GM12878 (cell line): Measurements from ENCODE around the gene TACR2. TPM values are rescaled to one million over a fixed set of nuclear protein-coding genes. Genes with fewer than 3 reads are reported as not detected.

Experiments
- ATAC-seq: fragments of 200-7000 bp; cut with Tn5 transposase; 3 replicates; pipeline ENCODE4 v1.9.1; 2020; ENCODE audit warnings: mild to moderate bottlenecking, moderate library complexity
- BruUV-seq: library from RNA; stranded (reverse); fragments of 400-500 nt; replicated peaks from 2 replicates; lab custom pipeline; 2021; lab: Mats Ljungman, UMichigan
- CTCF ChIA-PET: fragments of 300-600 bp; sonication (Branson Sonifier 250); formaldehyde crosslinking; extraction: SDS; loops from one replicate; lab custom pipeline; 2021; ENCODE audit warnings: inconsistent platforms; lab: Yijun Ruan, JAX
- POLR2A ChIA-PET: fragments of 350-600 bp; formaldehyde crosslinking; extraction: SDS; loops from one replicate; lab custom pipeline; 2021; ENCODE audit warnings: inconsistent platforms; lab: Charles Lee
- RAD21 ChIA-PET: fragments of 300-600 bp; sonication (Branson Sonifier 250); formaldehyde crosslinking; loops from one replicate; lab custom pipeline; 2023; ENCODE audit warnings: antibody characterized with exemption; ENCODE audit not compliant: unreplicated experiment; lab: Charles Lee
- SMC1A ChIA-PET: fragments of 300-600 bp; sonication (Branson Sonifier 250); formaldehyde crosslinking; loops from one replicate; lab custom pipeline; 2023; ENCODE audit not compliant: unreplicated experiment, uncharacterized antibody; lab: Charles Lee
- DNase-seq: peaks from one replicate; pipeline ENCODE4 v3.0.0-alpha.2; 2011; ENCODE audit warnings: low read depth, low spot score
- FAIRE-seq: peaks from 3 replicates; lab custom pipeline; 2011; peaks lifted over from hg19 to GRCh38; lab: Jason Lieb, UNC
- H2AFZ ChIP-seq: 2 replicates; pipeline ENCODE4 v1.6.0; 2011; ENCODE audit warnings: low read depth, low read length, control low read depth; ENCODE audit not compliant: control insufficient read depth
- H3K27ac ChIP-seq: 2 replicates; pipeline ENCODE4 v1.5.1; 2011; ENCODE audit warnings: control low read depth; ENCODE audit not compliant: control insufficient read depth, insufficient read depth
- H3K27me3 ChIP-seq, 2 experiments: replicated peaks in 1 of 2; 2 replicates each; pipeline versions ENCODE4 v1.6.0 to v1.6.1; 2011; ENCODE audit warnings: low read length in 1 of 2; ENCODE audit not compliant: control insufficient read depth in 2 of 2, insufficient read depth in 2 of 2
- H3K36me3 ChIP-seq, 2 experiments: 2 replicates each; pipeline ENCODE4 v1.5.1; 2011; ENCODE audit warnings: low read length in 1 of 2; ENCODE audit not compliant: control insufficient read depth in 2 of 2, insufficient read depth in 2 of 2
- H3K4me1 ChIP-seq: 2 replicates; pipeline ENCODE4 v1.6.1; 2011; ENCODE audit warnings: mild to moderate bottlenecking, low read length, moderate library complexity, mixed read lengths; ENCODE audit not compliant: control insufficient read depth, insufficient read depth
- H3K4me2 ChIP-seq: 2 replicates; pipeline ENCODE4 v1.6.0; 2011; ENCODE audit warnings: control low read depth; ENCODE audit not compliant: control insufficient read depth, insufficient read depth
- H3K4me3 ChIP-seq: fragments of 200-600 bp; sonication (generic); 2 replicates; pipeline ENCODE4 v1.5.1; 2016
- H3K79me2 ChIP-seq: 2 replicates; pipeline ENCODE4 v1.6.0; 2011; ENCODE audit warnings: low read length; ENCODE audit not compliant: control insufficient read depth, insufficient read depth
- H3K9ac ChIP-seq: 2 replicates; pipeline ENCODE4 v1.8.0; 2011; ENCODE audit warnings: low read length, control low read depth, mixed read lengths; ENCODE audit not compliant: control insufficient read depth, insufficient read depth
- H3K9me3 ChIP-seq: replicated peaks from 3 replicates; pipeline ENCODE4 v1.5.1; 2011; ENCODE audit warnings: mild to moderate bottlenecking, low read length; ENCODE audit not compliant: control insufficient read depth, insufficient read depth
- H4K20me1 ChIP-seq: 2 replicates; pipeline ENCODE4 v1.6.0; 2011; ENCODE audit not compliant: control insufficient read depth, insufficient read depth
- BCL3 ChIP-seq: IDR thresholded peaks from 2 replicates; pipeline ENCODE4 v1.6.1; 2011; ENCODE audit warnings: borderline replicate concordance, low read depth, mild to moderate bottlenecking, moderate library complexity, low read length; ENCODE audit not compliant: insufficient read depth, poor library complexity, severe bottlenecking
- BMI1 ChIP-seq: fragments of 450-650 bp; IDR thresholded peaks from 2 replicates; pipeline ENCODE4 v1.6.1; 2016; ENCODE audit warnings: mild to moderate bottlenecking, moderate library complexity, borderline replicate concordance
- CBX3 ChIP-seq: fragments of 200-600 bp; sonication (generic); IDR thresholded peaks from 2 replicates; pipeline ENCODE4 v1.6.1; 2016; ENCODE audit warnings: low read depth, borderline replicate concordance
- CREB1 ChIP-seq: IDR thresholded peaks from 2 replicates; pipeline ENCODE4 v1.6.1; 2012; ENCODE audit warnings: low read depth, mild to moderate bottlenecking, inconsistent platforms
- IRF3 ChIP-seq: fragments of 450-650 bp; IDR thresholded peaks from 2 replicates; pipeline ENCODE4 v1.6.1; 2014; ENCODE audit warnings: mild to moderate bottlenecking
- MYC ChIP-seq: IDR thresholded peaks from 2 replicates; pipeline ENCODE4 v1.6.1; 2011; ENCODE audit warnings: mild to moderate bottlenecking, low read length, moderate library complexity, inconsistent platforms; ENCODE audit not compliant: insufficient read depth, insufficient replicate concordance, insufficient read length, severe bottlenecking
- NFIC ChIP-seq: IDR thresholded peaks from 2 replicates; pipeline ENCODE4 v1.6.1; 2012; ENCODE audit warnings: low read depth, mild to moderate bottlenecking, inconsistent platforms, low read length, moderate library complexity
- RELB ChIP-seq: fragments of 450-650 bp; IDR thresholded peaks from 2 replicates; pipeline ENCODE4 v1.6.1; 2017; ENCODE audit warnings: low read depth, mild to moderate bottlenecking, moderate library complexity
- SKIL ChIP-seq: fragments of 450-650 bp; IDR thresholded peaks from 2 replicates; pipeline ENCODE4 v1.6.1; 2017; ENCODE audit warnings: mild to moderate bottlenecking, low read depth, inconsistent platforms; ENCODE audit not compliant: poor library complexity, severe bottlenecking
- SUPT20H ChIP-seq: IDR thresholded peaks from 2 replicates; pipeline ENCODE4 v1.6.1; 2011; ENCODE audit warnings: low read depth, mild to moderate bottlenecking, low read length, moderate library complexity, borderline replicate concordance; ENCODE audit not compliant: control insufficient read depth
- TBL1XR1 ChIP-seq: IDR thresholded peaks from 2 replicates; pipeline ENCODE4 v1.6.1; 2012; ENCODE audit warnings: low read depth, low read length, improper control_type of control experiment
- ZNF24 ChIP-seq: fragments of 450-650 bp; IDR thresholded peaks from 2 replicates; pipeline ENCODE4 v1.6.1; 2017; ENCODE audit warnings: antibody characterized with exemption, mild to moderate bottlenecking
- WGBS: methylation state at CpG from one replicate; pipeline ENCODE4 v1.1.6; 2016; ENCODE audit warnings: low lambda C conversion rate; ENCODE audit not compliant: insufficient replicate concordance, insufficient coverage; ENCODE audit errors: missing lambda C conversion rate; 5-methylcytosine and 5-hydroxymethylcytosine counted together
- in situ Hi-C: fragments of 300-500 bp; cut with MboI; formaldehyde crosslinking; loops from 9 replicates; pipeline ENCODE4 v1.14.3; 2018; ENCODE audit warnings: mixed read lengths
- intact Hi-C: fragments of 100-400 bp; cut with micrococcal nuclease; formaldehyde crosslinking; loops from one replicate; pipeline ENCODE4 v1.14.2; 2022; ENCODE audit not compliant: unreplicated experiment
- polyA plus RNA-seq, 11 experiments: library from polyadenylated mRNA; depleted of rRNA in 4 of 11; unstranded in 6 of 11; stranded (reverse) in 5 of 11; fragments of >200 nt; fragmentation: Nextera tagmentation in 4 of 11; fragmentation: Illumina TruSeq in 1 of 11; extraction: Ambion mirVana in 4 of 11; extraction: Trizol in 1 of 11; gene quantifications; 1 replicate in 1 of 11; 2 replicates in 10 of 11; pipeline versions ENCODE4 v1.2.1 to v1.2.3, GENCODE V29; 2011 to 2016; ENCODE audit warnings: inconsistent platforms in 2 of 11, missing spikeins in 2 of 11, low read depth in 1 of 11
- total RNA-seq, 4 experiments: library from RNA; depleted of rRNA in 3 of 4; stranded (reverse); fragments of >200 nt in 3 of 4; fragmentation: Illumina TruSeq in 1 of 4; extraction: Trizol in 1 of 4; gene quantifications; 2 replicates each; pipeline versions ENCODE4 v1.2.1 to v1.2.3, GENCODE V29; 2013 to 2021

The TACR2 gene
- total and polyA plus RNA-seq, 10 of the 15 experiments (the other 5 are each of a cell fraction or from before 2014, with no cell fraction given): 0.11 TPM; not detected in 9

- no peak for TF ChIP-seq MYC
- no peak for TF ChIP-seq ZNF24
- no peak for TF ChIP-seq BMI1
Measured at GRCh38 chr10:69413221-69413865, 3.4 kb downstream of the TACR2 start (continued).

GRCh38 chr10:69412232-69412790, 4.4 kb downstream of the TACR2 start:
- ATAC-seq: no peak
- WGBS: 30% methylated on average over 3 of the region's 3 CpGs
- H3K36me3 ChIP-seq: no peaks in the 10 kb centered on the region
- no peaks in the 10 kb centered on the region for H4K20me1 ChIP-seq
- ChIA-PET SMC1A (no interaction called here), RAD21 (no interaction called here)
- H3K27me3 ChIP-seq: no peaks in the 10 kb centered on the region; a peak in 1 of 4 replicates
- no peak overlapping the region for H3K4me3 ChIP-seq
- TF ChIP-seq TBL1XR1 (no peak), CREB1 (no peak), IRF3 (no peak), BCL3 (no peak), SUPT20H (no peak), NFIC (no peak), CBX3 (no peak), RELB (no peak), SKIL (no peak)
- TF ChIP-seq, all 136 proteins: peak for 0
- DNase-seq (no peak), FAIRE-seq (no peak)
- no peak overlapping the region for H3K27ac ChIP-seq
- CTCF ChIA-PET: interaction anchor here (0.8 to 2.4 kb wide), 4 partner anchors 13 to 175 kb away, joined by 3 to 9 read pairs (median 3); no protein-coding TSS in a partner anchor
- no peaks in the 10 kb centered on the region for H3K79me2 ChIP-seq
- no peak overlapping the region for H2AFZ ChIP-seq
- peaks cover 16% of the 10 kb centered on the region for H3K4me1 ChIP-seq
- POLR2A ChIA-PET: no interaction called here
- H3K4me2 ChIP-seq: no peak overlapping the region
- intact Hi-C loops: no loop called here
- in situ Hi-C loops: loop anchor here (5.0 to 10.0 kb wide), 2 partner anchors 95 to 222 kb away; partner anchors contain the start of gene FAM241B
- no peaks in the 10 kb centered on the region for H3K9me3 ChIP-seq
- BruUV-seq: no TSS peak
- no peak overlapping the region for H3K9ac ChIP-seq
